ENCODE results near the gene REPS2.
"Not testable (repeated sequence)": the region's sequence is repeated elsewhere in the genome, so short reads cannot be mapped to it uniquely, and the experiment has no call there.

Gene REPS2

GRCh38 chrX:16946361-16946964 is at the start of gene REPS2:
Gene REPS2 (plus strand): TSS chrX:16946658. CDS start chrX:16946862, 204 bp downstream.
- DNase-seq = peak; percentile 82

GRCh38 chrX:16897445-16897844 is 49.0 kb upstream of the REPS2 start:
- peak; percentile 10 for DNase-seq

GRCh38 chrX:16903274-16904022 is 43.0 kb upstream of the REPS2 start:
- DNase-seq = no peak

GRCh38 chrX:16910376-16910775 is 36.1 kb upstream of the REPS2 start:
- no peak for DNase-seq

- DNase-seq = no peak
These were observed 32.4 kb upstream of the REPS2 start for GRCh38 chrX:16914058-16914457.

GRCh38 chrX:16916561-16916960 is 29.9 kb upstream of the REPS2 start:
- no peak for DNase-seq

GRCh38 chrX:16917120-16917519 is 29.3 kb upstream of the REPS2 start:
- DNase-seq = no peak

- no peak for DNase-seq
These were observed 27.5 kb upstream of the REPS2 start for GRCh38 chrX:16918979-16919378.

GRCh38 chrX:16920075-16920474 is 26.4 kb upstream of the REPS2 start:
- no peak for DNase-seq

GRCh38 chrX:16923157-16923556 is 23.3 kb upstream of the REPS2 start:
- no peak for DNase-seq

- no peak for DNase-seq
These were observed 21.6 kb upstream of the REPS2 start for GRCh38 chrX:16924631-16925480.

GRCh38 chrX:16930392-16930791 is 16.1 kb upstream of the REPS2 start:
- no peak for DNase-seq

GRCh38 chrX:16931371-16931770 is 15.1 kb upstream of the REPS2 start:
- DNase-seq = no peak

- no peak for DNase-seq
These were observed 14.4 kb upstream of the REPS2 start for GRCh38 chrX:16931855-16932575.

- DNase-seq = no peak
These were observed 12.3 kb upstream of the REPS2 start for GRCh38 chrX:16934185-16934584.

GRCh38 chrX:16946971-16947562 is 609 bp downstream of the REPS2 start:
- no peak for DNase-seq

GRCh38 chrX:16950423-16950822 is 4.0 kb downstream of the REPS2 start:
- DNase-seq = no peak

- DNase-seq = no peak
These were observed 7.3 kb downstream of the REPS2 start for GRCh38 chrX:16953606-16954211.

- DNase-seq = no peak
These were observed 11.3 kb downstream of the REPS2 start for GRCh38 chrX:16957751-16958150.

GRCh38 chrX:16958356-16958755 is 11.9 kb downstream of the REPS2 start:
- DNase-seq = no peak

GRCh38 chrX:16962661-16963060 is 16.2 kb downstream of the REPS2 start:
- DNase-seq = not testable (repeated sequence)

- DNase-seq = no peak
These were observed 16.8 kb downstream of the REPS2 start for GRCh38 chrX:16963216-16963615.

Data from NCI-H510A (cell line).